Esophagus muscularis mucosa (tissue), 4 donors: ENCODE data around the gene CDIPT.

Source experiments
- EP300 ChIP-seq: sonication (generic); formaldehyde crosslinking; IDR thresholded peaks from one replicate; pipeline ENCODE4 v1.6.1; 2017; ENCODE audit warnings: antibody characterized with exemption
- POLR2A ChIP-seq: fragments of 450-650 bp; IDR thresholded peaks from one replicate; pipeline ENCODE4 v1.6.1; 2017; ENCODE audit warnings: antibody characterized with exemption, moderate library complexity, mild to moderate bottlenecking, low read depth
- POLR2AphosphoS5 ChIP-seq, 2 donors: sonication (generic); formaldehyde crosslinking; IDR thresholded peaks; one replicate each; pipeline ENCODE4 v1.6.1; 2017; ENCODE audit warnings: antibody characterized with exemption in 2 of 2
- TF ChIP-seq, protein P1 (sequence below), 3 experiments: fragments of 200-600 bp in 2 of 3; fragments of 450-650 bp in 1 of 3; sonication (generic) in 2 of 3; IDR thresholded peaks; one replicate each; pipeline ENCODE4 v1.5.1; 2017 to 2019; ENCODE audit warnings: antibody characterized with exemption in 3 of 3, mild to moderate bottlenecking in 2 of 3, moderate library complexity in 1 of 3

DNA sequence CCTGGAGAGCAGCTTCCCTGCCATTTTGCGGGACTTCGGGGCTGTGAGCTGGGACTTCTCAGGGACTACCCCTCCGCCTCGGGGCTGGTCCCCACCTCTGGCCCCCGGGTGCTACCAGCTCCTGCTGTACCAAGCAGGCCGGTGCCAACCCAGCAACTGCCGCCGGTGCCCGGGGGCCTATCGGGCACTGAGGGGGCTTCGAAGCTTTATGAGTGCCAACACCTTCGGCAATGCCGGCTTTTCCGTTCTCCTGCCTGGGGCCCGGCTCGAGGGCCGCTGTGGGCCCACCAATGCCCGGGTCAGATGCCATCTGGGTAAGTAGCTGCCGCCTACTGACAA is 38.5 kb upstream of the CDIPT start:
- TF ChIP-seq, protein P1, sequence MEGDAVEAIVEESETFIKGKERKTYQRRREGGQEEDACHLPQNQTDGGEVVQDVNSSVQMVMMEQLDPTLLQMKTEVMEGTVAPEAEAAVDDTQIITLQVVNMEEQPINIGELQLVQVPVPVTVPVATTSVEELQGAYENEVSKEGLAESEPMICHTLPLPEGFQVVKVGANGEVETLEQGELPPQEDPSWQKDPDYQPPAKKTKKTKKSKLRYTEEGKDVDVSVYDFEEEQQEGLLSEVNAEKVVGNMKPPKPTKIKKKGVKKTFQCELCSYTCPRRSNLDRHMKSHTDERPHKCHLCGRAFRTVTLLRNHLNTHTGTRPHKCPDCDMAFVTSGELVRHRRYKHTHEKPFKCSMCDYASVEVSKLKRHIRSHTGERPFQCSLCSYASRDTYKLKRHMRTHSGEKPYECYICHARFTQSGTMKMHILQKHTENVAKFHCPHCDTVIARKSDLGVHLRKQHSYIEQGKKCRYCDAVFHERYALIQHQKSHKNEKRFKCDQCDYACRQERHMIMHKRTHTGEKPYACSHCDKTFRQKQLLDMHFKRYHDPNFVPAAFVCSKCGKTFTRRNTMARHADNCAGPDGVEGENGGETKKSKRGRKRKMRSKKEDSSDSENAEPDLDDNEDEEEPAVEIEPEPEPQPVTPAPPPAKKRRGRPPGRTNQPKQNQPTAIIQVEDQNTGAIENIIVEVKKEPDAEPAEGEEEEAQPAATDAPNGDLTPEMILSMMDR (IDR thresholded peaks at IDR 0.05), result no peak
- TF ChIP-seq POLR2A, result no peak
- no peak for TF ChIP-seq POLR2AphosphoS5 (IDR thresholded peaks at IDR 0.05)
- no peak for TF ChIP-seq EP300
